ENCODE data around the gene CA4. TPM values are rescaled to one million over a fixed set of nuclear protein-coding genes. Genes with fewer than 3 reads are reported as not detected.

Gene CA4
- total RNA-seq, 1 donor from 2014 or later: not detected

- TF ChIP-seq CTCF (IDR thresholded peaks at IDR 0.05): no peak
- H3K27ac Mint-ChIP-seq (ENCODE audit: unreplicated experiment): no peak overlapping the region
- peaks cover under 1% of the 10 kb centered on the region for H3K36me3 Mint-ChIP-seq (ENCODE audit: low read depth)
- peaks cover 7% of the 10 kb centered on the region for H3K4me1 Mint-ChIP-seq (ENCODE audit: low read depth)
- no peak for DNase-seq (ENCODE audit: low spot score)
- H3K4me3 Mint-ChIP-seq (ENCODE audit: unreplicated experiment): no peak overlapping the region
- H3K27me3 Mint-ChIP-seq (ENCODE audit: low read depth): peaks cover 2% of the 10 kb centered on the region
- no peaks in the 10 kb centered on the region for H3K9me3 Mint-ChIP-seq (ENCODE audit: low read depth)
These were observed 17.4 kb downstream of the CA4 start for GRCh38 chr17:60167065-60167741.

GRCh38 chr17:60168654-60169053, 18.9 kb downstream of the CA4 start:
- Mint-ChIP-seq H3K27ac (ENCODE audit: unreplicated experiment) (no peak overlapping the region), H3K36me3 (ENCODE audit: low read depth) (peaks cover 2% of the 10 kb centered on the region), H3K4me3 (ENCODE audit: unreplicated experiment) (no peak overlapping the region), H3K4me1 (ENCODE audit: low read depth) (peaks cover 7% of the 10 kb centered on the region), H3K27me3 (ENCODE audit: low read depth) (peaks cover 2% of the 10 kb centered on the region), H3K9me3 (ENCODE audit: low read depth) (no peaks in the 10 kb centered on the region)
- DNase-seq (ENCODE audit: low spot score): no peak
- TF ChIP-seq CTCF (IDR thresholded peaks at IDR 0.05): no peak

- no peaks in the 10 kb centered on the region for H3K9me3 Mint-ChIP-seq (ENCODE audit: low read depth)
- no peak for DNase-seq (ENCODE audit: low spot score)
- H3K27ac Mint-ChIP-seq (ENCODE audit: unreplicated experiment): no peak overlapping the region
- H3K36me3 Mint-ChIP-seq (ENCODE audit: low read depth): peaks cover 2% of the 10 kb centered on the region
- peaks cover 2% of the 10 kb centered on the region for H3K27me3 Mint-ChIP-seq (ENCODE audit: low read depth)
- H3K4me1 Mint-ChIP-seq (ENCODE audit: low read depth): peaks cover 7% of the 10 kb centered on the region
- no peak for TF ChIP-seq CTCF (IDR thresholded peaks at IDR 0.05)
- H3K4me3 Mint-ChIP-seq (ENCODE audit: unreplicated experiment): no peak overlapping the region
These were observed 20.4 kb downstream of the CA4 start for GRCh38 chr17:60169921-60170817.

- TF ChIP-seq CTCF (IDR thresholded peaks at IDR 0.05): no peak
- H3K36me3 Mint-ChIP-seq (ENCODE audit: low read depth): peaks cover 4% of the 10 kb centered on the region
- H3K9me3 Mint-ChIP-seq (ENCODE audit: low read depth): no peaks in the 10 kb centered on the region
- H3K27ac Mint-ChIP-seq (ENCODE audit: unreplicated experiment): no peak overlapping the region
- H3K4me3 Mint-ChIP-seq (ENCODE audit: unreplicated experiment): no peak overlapping the region
- DNase-seq (ENCODE audit: low spot score): no peak
- peaks cover 7% of the 10 kb centered on the region for H3K4me1 Mint-ChIP-seq (ENCODE audit: low read depth)
- H3K27me3 Mint-ChIP-seq (ENCODE audit: low read depth): no peaks in the 10 kb centered on the region
These were observed 21.3 kb downstream of the CA4 start for GRCh38 chr17:60170835-60171752.

- DNase-seq (ENCODE audit: low spot score): no peak
- peaks cover 7% of the 10 kb centered on the region for H3K4me1 Mint-ChIP-seq (ENCODE audit: low read depth)
- TF ChIP-seq CTCF (IDR thresholded peaks at IDR 0.05): no peak
- H3K27me3 Mint-ChIP-seq (ENCODE audit: low read depth): no peaks in the 10 kb centered on the region
- H3K9me3 Mint-ChIP-seq (ENCODE audit: low read depth): no peaks in the 10 kb centered on the region
- no peak overlapping the region for H3K4me3 Mint-ChIP-seq (ENCODE audit: unreplicated experiment)
- no peak overlapping the region for H3K27ac Mint-ChIP-seq (ENCODE audit: unreplicated experiment)
- peaks cover 4% of the 10 kb centered on the region for H3K36me3 Mint-ChIP-seq (ENCODE audit: low read depth)
These were observed 21.9 kb downstream of the CA4 start for GRCh38 chr17:60171753-60172079.

Measured in chondrocyte (in vitro differentiated cells).